ENCODE measurements around the gene GABBR2.

The GABBR2 gene

GRCh38 chr9:98575379-98576346 is 133.1 kb downstream of the GABBR2 start:
- peak; percentile 76 to 81 for DNase-seq (ENCODE audit: low read depth in 2 of 2)
- H3K4me3 ChIP-seq (replicated peaks in 1 of 2; ENCODE audit: low read depth in 2 of 2, low read length in 2 of 2) = no peak overlapping the region
- TF ChIP-seq CTCF (IDR thresholded peaks at IDR 0.05; ENCODE audit: low read depth, low read length) = no peak

- no peak for TF ChIP-seq CTCF (IDR thresholded peaks at IDR 0.05; ENCODE audit: low read depth, low read length)
- no peak overlapping the region for H3K4me3 ChIP-seq (replicated peaks in 1 of 2; ENCODE audit: low read depth in 2 of 2, low read length in 2 of 2)
- DNase-seq (ENCODE audit: low read depth in 2 of 2) = no peak
Measured at GRCh38 chr9:98573749-98574278, 134.9 kb downstream of the GABBR2 start.

- no peak overlapping the region for H3K4me3 ChIP-seq (replicated peaks in 1 of 2; ENCODE audit: low read depth in 2 of 2, low read length in 2 of 2)
- no peak for DNase-seq (ENCODE audit: low read depth in 2 of 2)
- no peak for TF ChIP-seq CTCF (IDR thresholded peaks at IDR 0.05; ENCODE audit: low read depth, low read length)
Measured at GRCh38 chr9:98572796-98573195, 135.9 kb downstream of the GABBR2 start.

- DNase-seq (ENCODE audit: low read depth in 2 of 2) = no peak
- H3K4me3 ChIP-seq (replicated peaks in 1 of 2; ENCODE audit: low read depth in 2 of 2, low read length in 2 of 2) = no peak overlapping the region
- no peak for TF ChIP-seq CTCF (IDR thresholded peaks at IDR 0.05; ENCODE audit: low read depth, low read length)
Measured at GRCh38 chr9:98572054-98572627, 136.6 kb downstream of the GABBR2 start.

GRCh38 chr9:98571643-98572042 is 137.1 kb downstream of the GABBR2 start:
- TF ChIP-seq CTCF (IDR thresholded peaks at IDR 0.05; ENCODE audit: low read depth, low read length) = no peak
- no peak overlapping the region for H3K4me3 ChIP-seq (replicated peaks in 1 of 2; ENCODE audit: low read depth in 2 of 2, low read length in 2 of 2)
- DNase-seq (ENCODE audit: low read depth in 2 of 2) = no peak

GRCh38 chr9:98570663-98571440 is 137.9 kb downstream of the GABBR2 start:
- TF ChIP-seq CTCF (IDR thresholded peaks at IDR 0.05; ENCODE audit: low read depth, low read length) = no peak
- H3K4me3 ChIP-seq (replicated peaks in 1 of 2; ENCODE audit: low read depth in 2 of 2, low read length in 2 of 2) = no peak overlapping the region
- DNase-seq (ENCODE audit: low read depth in 2 of 2) = no peak
